ENCODE results near the gene MACROD2. TPM values are rescaled to one million over a fixed set of nuclear protein-coding genes. Genes with fewer than 3 reads are reported as not detected.

The MACROD2 gene
- polyA plus RNA-seq, 1 experiment = 0.47 TPM

GRCh38 chr20:15840636-15841301, 1845.5 kb downstream of the MACROD2 start:
- H3K36me3 ChIP-seq (ENCODE audit: control insufficient read depth, insufficient read depth, low read length) = no peaks in the 10 kb centered on the region
- TF ChIP-seq CTCF (IDR thresholded peaks at IDR 0.05; ENCODE audit: insufficient read depth, low read depth, low read length) = no peak
- POLR2A ChIA-PET = no interaction called here
- H3K4me3 ChIP-seq (ENCODE audit: low read depth, low read length) = no peak overlapping the region
- no peaks in the 10 kb centered on the region for H3K27me3 ChIP-seq (ENCODE audit: control insufficient read depth, insufficient read depth, low read length)
- CTCF ChIA-PET = no interaction called here
- no peak for DNase-seq (ENCODE audit: low read depth)

- Histone ChIP-seq H3K27me3 (ENCODE audit: control insufficient read depth, insufficient read depth, low read length) (no peaks in the 10 kb centered on the region), H3K4me3 (ENCODE audit: low read depth, low read length) (no peak overlapping the region)
- POLR2A ChIA-PET = no interaction called here
These were observed 1847.6 kb downstream of the MACROD2 start for GRCh38 chr20:15842872-15843271.

GRCh38 chr20:15843777-15844176, 1848.5 kb downstream of the MACROD2 start:
- CTCF ChIA-PET = interaction anchor here (0.7 kb wide), 1 partner anchor 251 kb away, joined by 4 read pairs; no protein-coding TSS in a partner anchor
- no peaks in the 10 kb centered on the region for H3K36me3 ChIP-seq (ENCODE audit: control insufficient read depth, insufficient read depth, low read length)
- DNase-seq (ENCODE audit: low read depth) = no peak
- no peak for TF ChIP-seq CTCF (IDR thresholded peaks at IDR 0.05; ENCODE audit: insufficient read depth, low read depth, low read length)
- no peaks in the 10 kb centered on the region for H3K27me3 ChIP-seq (ENCODE audit: control insufficient read depth, insufficient read depth, low read length)
- no peak overlapping the region for H3K4me3 ChIP-seq (ENCODE audit: low read depth, low read length)
- POLR2A ChIA-PET = no interaction called here

More at GRCh38 chr20:15842872-15843271, 1847.6 kb downstream of the MACROD2 start:
- no peaks in the 10 kb centered on the region for H3K36me3 ChIP-seq (ENCODE audit: control insufficient read depth, insufficient read depth, low read length)
- TF ChIP-seq CTCF (IDR thresholded peaks at IDR 0.05; ENCODE audit: insufficient read depth, low read depth, low read length) = no peak
- CTCF ChIA-PET = no interaction called here
- no peak for DNase-seq (ENCODE audit: low read depth)

GRCh38 chr20:15847196-15847784, 1852.0 kb downstream of the MACROD2 start:
- ChIA-PET POLR2A (no interaction called here), CTCF (no interaction called here)
- H3K36me3 ChIP-seq (ENCODE audit: control insufficient read depth, insufficient read depth, low read length) = no peaks in the 10 kb centered on the region
- H3K27me3 ChIP-seq (ENCODE audit: control insufficient read depth, insufficient read depth, low read length) = no peaks in the 10 kb centered on the region
- H3K4me3 ChIP-seq (ENCODE audit: low read depth, low read length) = no peak overlapping the region
- DNase-seq (ENCODE audit: low read depth) = no peak
- no peak for TF ChIP-seq CTCF (IDR thresholded peaks at IDR 0.05; ENCODE audit: insufficient read depth, low read depth, low read length)

- ChIA-PET POLR2A (no interaction called here), CTCF (no interaction called here)
- no peak for TF ChIP-seq CTCF (IDR thresholded peaks at IDR 0.05; ENCODE audit: insufficient read depth, low read depth, low read length)
These were observed 1852.8 kb downstream of the MACROD2 start for GRCh38 chr20:15848126-15848525.

More at GRCh38 chr20:15848126-15848525, 1852.8 kb downstream of the MACROD2 start:
- H3K27me3 ChIP-seq (ENCODE audit: control insufficient read depth, insufficient read depth, low read length) = no peaks in the 10 kb centered on the region
- DNase-seq (ENCODE audit: low read depth) = no peak
- no peak overlapping the region for H3K4me3 ChIP-seq (ENCODE audit: low read depth, low read length)
- H3K36me3 ChIP-seq (ENCODE audit: control insufficient read depth, insufficient read depth, low read length) = no peaks in the 10 kb centered on the region

All from BJ (cell line).